GM12874 (cell line): ENCODE measurements around the gene ARHGAP21.

Experiments used
- TF ChIP-seq, protein P1 (sequence below): IDR thresholded peaks from 2 replicates; pipeline ENCODE4 v1.5.1; 2011; ENCODE audit warnings: low read depth, mild to moderate bottlenecking, control low read depth, low read length, moderate library complexity; ENCODE audit not compliant: insufficient read depth

The ARHGAP21 gene

DNA sequence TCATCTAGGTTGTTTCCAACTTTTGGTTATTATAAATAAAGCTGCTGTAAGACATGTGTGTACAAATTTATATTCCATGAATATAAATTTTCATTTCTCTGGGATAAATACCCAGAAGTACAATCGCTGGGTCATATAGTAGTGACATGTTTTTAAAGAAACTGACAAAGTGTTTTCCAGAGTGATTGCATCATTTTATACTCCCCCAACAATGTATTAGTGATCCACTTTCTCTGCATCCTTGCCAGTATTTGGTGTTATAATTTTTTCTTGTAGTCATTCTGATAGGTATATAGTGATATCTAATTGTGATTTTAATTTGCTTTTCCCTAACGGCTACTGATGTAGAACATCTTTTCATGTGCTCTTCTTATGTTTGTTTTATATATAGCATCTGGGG is 27.0 kb upstream of the ARHGAP21 start:
- TF ChIP-seq, protein P1, sequence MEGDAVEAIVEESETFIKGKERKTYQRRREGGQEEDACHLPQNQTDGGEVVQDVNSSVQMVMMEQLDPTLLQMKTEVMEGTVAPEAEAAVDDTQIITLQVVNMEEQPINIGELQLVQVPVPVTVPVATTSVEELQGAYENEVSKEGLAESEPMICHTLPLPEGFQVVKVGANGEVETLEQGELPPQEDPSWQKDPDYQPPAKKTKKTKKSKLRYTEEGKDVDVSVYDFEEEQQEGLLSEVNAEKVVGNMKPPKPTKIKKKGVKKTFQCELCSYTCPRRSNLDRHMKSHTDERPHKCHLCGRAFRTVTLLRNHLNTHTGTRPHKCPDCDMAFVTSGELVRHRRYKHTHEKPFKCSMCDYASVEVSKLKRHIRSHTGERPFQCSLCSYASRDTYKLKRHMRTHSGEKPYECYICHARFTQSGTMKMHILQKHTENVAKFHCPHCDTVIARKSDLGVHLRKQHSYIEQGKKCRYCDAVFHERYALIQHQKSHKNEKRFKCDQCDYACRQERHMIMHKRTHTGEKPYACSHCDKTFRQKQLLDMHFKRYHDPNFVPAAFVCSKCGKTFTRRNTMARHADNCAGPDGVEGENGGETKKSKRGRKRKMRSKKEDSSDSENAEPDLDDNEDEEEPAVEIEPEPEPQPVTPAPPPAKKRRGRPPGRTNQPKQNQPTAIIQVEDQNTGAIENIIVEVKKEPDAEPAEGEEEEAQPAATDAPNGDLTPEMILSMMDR = no peak

DNA sequence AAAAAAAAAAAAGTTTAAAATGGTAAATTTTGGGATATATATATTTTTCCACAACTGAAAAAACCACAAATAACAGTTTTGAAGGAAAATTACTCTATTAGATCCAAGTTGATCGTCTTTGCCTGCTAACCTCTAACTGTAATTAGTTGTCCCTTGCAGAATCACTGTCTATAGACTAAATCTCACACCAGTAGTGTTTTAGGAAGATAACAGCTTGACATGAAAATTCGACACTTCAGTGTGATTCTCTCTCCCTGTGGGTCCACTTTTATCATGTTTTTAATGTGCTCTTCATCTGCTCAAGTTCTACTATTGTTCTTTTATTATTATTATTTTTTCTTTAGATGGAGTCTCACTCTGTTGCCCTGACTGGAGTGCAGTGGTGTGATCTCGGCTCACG is 24.5 kb upstream of the ARHGAP21 start:
- TF ChIP-seq, protein P1 = no peak

- TF ChIP-seq, protein P1 = no peak
Measured at GRCh38 chr10:24744946-24745345, 21.3 kb upstream of the ARHGAP21 start.

- TF ChIP-seq, protein P1 = no peak
Measured at GRCh38 chr10:24740714-24741113, 17.0 kb upstream of the ARHGAP21 start.

- TF ChIP-seq, protein P1 = no peak
Measured at GRCh38 chr10:24737001-24737400, 13.3 kb upstream of the ARHGAP21 start.

- TF ChIP-seq, protein P1 = no peak
Measured at GRCh38 chr10:24731942-24732341, 8.3 kb upstream of the ARHGAP21 start.

GRCh38 chr10:24730811-24731210 is 7.1 kb upstream of the ARHGAP21 start:
- TF ChIP-seq, protein P1 = no peak

DNA sequence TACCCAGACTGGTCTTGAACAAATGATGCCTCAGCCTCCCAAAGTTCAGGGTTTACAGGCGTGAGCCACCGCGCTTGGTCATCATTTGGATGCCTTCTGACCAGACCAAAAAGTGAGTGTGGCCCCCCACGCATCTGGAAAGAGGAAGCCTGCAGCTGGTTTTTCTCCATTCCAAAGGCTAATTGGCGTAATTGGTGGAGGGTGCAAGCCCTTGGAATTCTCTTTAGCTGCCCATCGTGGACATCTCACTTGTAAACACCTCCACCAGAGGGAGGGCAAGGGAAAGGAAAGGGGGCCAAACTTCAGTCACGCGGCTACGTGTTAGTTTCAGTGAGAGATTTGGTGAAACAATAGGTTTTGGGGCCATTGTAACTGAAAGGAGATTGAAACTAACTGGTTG is 4.1 kb upstream of the ARHGAP21 start:
- TF ChIP-seq, protein P1 = peak; percentile 12; the same call in 1 of the 2 replicates
